ENCODE results near the gene MPL. TPM values are rescaled to one million over a fixed set of nuclear protein-coding genes. Genes with fewer than 3 reads are reported as not detected.

MPL gene
- total RNA-seq, 1 donor from 2014 or later = not detected

GRCh38 chr1:43305926-43306687 is 31.5 kb upstream of the MPL start:
- no peak for DNase-seq (ENCODE audit: low read depth)

- DNase-seq (ENCODE audit: low read depth) = no peak
These were observed 30.7 kb upstream of the MPL start for GRCh38 chr1:43306688-43307457.

- DNase-seq (ENCODE audit: low read depth) = no peak
These were observed 30.0 kb upstream of the MPL start for GRCh38 chr1:43307458-43308158.

GRCh38 chr1:43308635-43309404 is 28.8 kb upstream of the MPL start:
- no peak for DNase-seq (ENCODE audit: low read depth)

- peak; percentile 11 for DNase-seq (ENCODE audit: low read depth)
These were observed 28.1 kb upstream of the MPL start for GRCh38 chr1:43309405-43310025.

- DNase-seq (ENCODE audit: low read depth) = no peak
These were observed 26.1 kb upstream of the MPL start for GRCh38 chr1:43311521-43311920.

- DNase-seq (ENCODE audit: low read depth) = no peak
These were observed 25.4 kb upstream of the MPL start for GRCh38 chr1:43312212-43312623.

GRCh38 chr1:43312663-43313515 is 24.7 kb upstream of the MPL start:
- DNase-seq (ENCODE audit: low read depth) = no peak

GRCh38 chr1:43313771-43314170 is 23.8 kb upstream of the MPL start:
- DNase-seq (ENCODE audit: low read depth) = no peak

GRCh38 chr1:43314233-43314632 is 23.4 kb upstream of the MPL start:
- no peak for DNase-seq (ENCODE audit: low read depth)

GRCh38 chr1:43315481-43315880 is 22.1 kb upstream of the MPL start:
- DNase-seq (ENCODE audit: low read depth) = no peak

- DNase-seq (ENCODE audit: low read depth) = no peak
These were observed 21.5 kb upstream of the MPL start for GRCh38 chr1:43315963-43316737.

GRCh38 chr1:43316738-43317520 is 20.7 kb upstream of the MPL start:
- DNase-seq (ENCODE audit: low read depth) = no peak

- DNase-seq (ENCODE audit: low read depth) = no peak
These were observed 19.7 kb upstream of the MPL start for GRCh38 chr1:43317817-43318471.

GRCh38 chr1:43318831-43319230 is 18.8 kb upstream of the MPL start:
- DNase-seq (ENCODE audit: low read depth) = no peak

GRCh38 chr1:43319288-43319687 is 18.3 kb upstream of the MPL start:
- no peak for DNase-seq (ENCODE audit: low read depth)

- peak; percentile 13 for DNase-seq (ENCODE audit: low read depth)
These were observed 17.9 kb upstream of the MPL start for GRCh38 chr1:43319766-43320165.

- DNase-seq (ENCODE audit: low read depth) = no peak
These were observed 16.2 kb upstream of the MPL start for GRCh38 chr1:43321331-43321891.

Measured in renal cortical epithelial cell (primary cell).